ENCODE data around the gene GIPR.

GRCh38 chr19:45711851-45712698, 44.1 kb downstream of the GIPR start:
- TF ChIP-seq SIN3A (IDR thresholded peaks at IDR 0.05; ENCODE audit: borderline replicate concordance, insufficient read depth, low read length) (no peak), POLR2AphosphoS5 (IDR thresholded peaks at IDR 0.05; ENCODE audit: low read depth, low read length) (no peak)

All from PFSK-1 (cell line).